Gastroesophageal sphincter (tissue), 4 donors: Measurements from ENCODE around the gene MPHOSPH8. TPM values are rescaled to one million over a fixed set of nuclear protein-coding genes. Genes with fewer than 3 reads are reported as not detected.
"Not testable (repeated sequence)": the region's sequence is repeated elsewhere in the genome, so short reads cannot be mapped to it uniquely, and the experiment has no call there.

Source experiments
- ATAC-seq: fragments of 150-250 bp; one replicate; pipeline ENCODE4 v1.9.1; 2016; ENCODE audit warnings: mild to moderate bottlenecking, moderate library complexity
- H3K27ac ChIP-seq, 4 donors: fragments of 200-600 bp; sonication (generic) in 3 of 4; 1 replicate in 3 of 4; 2 replicates in 1 of 4; pipeline ENCODE4 v1.5.1; 2016 to 2019
- H3K27me3 ChIP-seq: fragments of 200-600 bp; sonication (generic); one replicate; pipeline ENCODE4 v1.5.1; 2019
- H3K36me3 ChIP-seq, 2 donors: fragments of 200-600 bp; sonication (generic); one replicate each; pipeline ENCODE4 v1.5.1; 2019; ENCODE audit warnings: control low read depth in 1 of 2
- H3K4me1 ChIP-seq, 3 donors: fragments of 200-600 bp; sonication (generic); 1 replicate in 2 of 3; 2 replicates in 1 of 3; pipeline ENCODE4 v1.5.1; 2016 to 2019; ENCODE audit warnings: control low read depth in 2 of 3
- H3K4me3 ChIP-seq, 2 donors: fragments of 200-600 bp; sonication (generic); one replicate each; pipeline ENCODE4 v1.5.1; 2019; ENCODE audit warnings: mild to moderate bottlenecking in 1 of 2, moderate library complexity in 1 of 2
- H3K9me3 ChIP-seq, 3 donors: fragments of 200-600 bp; sonication (generic); one replicate each; pipeline ENCODE4 v1.5.1; 2017 to 2019; ENCODE audit warnings: control low read depth in 2 of 3
- EP300 ChIP-seq: sonication (generic); formaldehyde crosslinking; IDR thresholded peaks from one replicate; pipeline ENCODE4 v1.6.1; 2017; ENCODE audit warnings: antibody characterized with exemption, mild to moderate bottlenecking
- POLR2A ChIP-seq, 2 donors: fragments of 450-650 bp; IDR thresholded peaks; one replicate each; pipeline ENCODE4 v1.6.1; 2017; ENCODE audit warnings: antibody characterized with exemption in 2 of 2, mild to moderate bottlenecking in 2 of 2, moderate library complexity in 1 of 2
- POLR2AphosphoS5 ChIP-seq: sonication (generic); formaldehyde crosslinking; IDR thresholded peaks from one replicate; pipeline ENCODE4 v1.6.1; 2017; ENCODE audit warnings: antibody characterized with exemption
- WGBS, 2 donors: methylation state at CpG; one replicate each; pipeline ENCODE4 v1.1.5; 2018; ENCODE audit warnings: low coverage in 1 of 2; 5-methylcytosine and 5-hydroxymethylcytosine counted together
- total RNA-seq, 4 donors: library from RNA; depleted of rRNA; stranded (reverse); fragments of >200 nt; gene quantifications; one replicate each; pipeline ENCODE4 v1.1.0, GENCODE V29; 2016
- TF ChIP-seq, protein P1 (sequence below), 4 experiments: fragments of 200-600 bp in 2 of 4; fragments of 450-650 bp in 2 of 4; sonication (generic) in 1 of 4; IDR thresholded peaks; one replicate each; pipeline ENCODE4 v1.5.1; 2017 to 2019; ENCODE audit warnings: antibody characterized with exemption in 4 of 4, mild to moderate bottlenecking in 2 of 4, moderate library complexity in 2 of 4

The MPHOSPH8 gene
- total RNA-seq, 4 donors from 2014 or later, result 36.1 to 49.8 (median 42.3) TPM

- Histone ChIP-seq H3K36me3 (peaks cover 0 to 24% of the 10 kb centered on the region in 2 donors), H3K4me3 (no peak overlapping the region), H3K27me3 (no peaks in the 10 kb centered on the region), H3K9me3 (no peaks in the 10 kb centered on the region), H3K4me1 (peaks cover 0 to 7% (median 0%) of the 10 kb centered on the region in 3 donors), H3K27ac (no peak overlapping the region)
- ATAC-seq, result no peak
- 73 to 78% methylated on average over 5 to 7 of the region's 7 CpGs for WGBS, 2 donors
- TF ChIP-seq POLR2AphosphoS5, result no peak
- no peak for TF ChIP-seq POLR2A (IDR thresholded peaks at IDR 0.05)
- TF ChIP-seq EP300, result no peak
- TF ChIP-seq, protein P1, sequence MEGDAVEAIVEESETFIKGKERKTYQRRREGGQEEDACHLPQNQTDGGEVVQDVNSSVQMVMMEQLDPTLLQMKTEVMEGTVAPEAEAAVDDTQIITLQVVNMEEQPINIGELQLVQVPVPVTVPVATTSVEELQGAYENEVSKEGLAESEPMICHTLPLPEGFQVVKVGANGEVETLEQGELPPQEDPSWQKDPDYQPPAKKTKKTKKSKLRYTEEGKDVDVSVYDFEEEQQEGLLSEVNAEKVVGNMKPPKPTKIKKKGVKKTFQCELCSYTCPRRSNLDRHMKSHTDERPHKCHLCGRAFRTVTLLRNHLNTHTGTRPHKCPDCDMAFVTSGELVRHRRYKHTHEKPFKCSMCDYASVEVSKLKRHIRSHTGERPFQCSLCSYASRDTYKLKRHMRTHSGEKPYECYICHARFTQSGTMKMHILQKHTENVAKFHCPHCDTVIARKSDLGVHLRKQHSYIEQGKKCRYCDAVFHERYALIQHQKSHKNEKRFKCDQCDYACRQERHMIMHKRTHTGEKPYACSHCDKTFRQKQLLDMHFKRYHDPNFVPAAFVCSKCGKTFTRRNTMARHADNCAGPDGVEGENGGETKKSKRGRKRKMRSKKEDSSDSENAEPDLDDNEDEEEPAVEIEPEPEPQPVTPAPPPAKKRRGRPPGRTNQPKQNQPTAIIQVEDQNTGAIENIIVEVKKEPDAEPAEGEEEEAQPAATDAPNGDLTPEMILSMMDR (IDR thresholded peaks at IDR 0.05), result no peak
Measured at GRCh38 chr13:19680751-19681150, 47.3 kb downstream of the MPHOSPH8 start.

DNA sequence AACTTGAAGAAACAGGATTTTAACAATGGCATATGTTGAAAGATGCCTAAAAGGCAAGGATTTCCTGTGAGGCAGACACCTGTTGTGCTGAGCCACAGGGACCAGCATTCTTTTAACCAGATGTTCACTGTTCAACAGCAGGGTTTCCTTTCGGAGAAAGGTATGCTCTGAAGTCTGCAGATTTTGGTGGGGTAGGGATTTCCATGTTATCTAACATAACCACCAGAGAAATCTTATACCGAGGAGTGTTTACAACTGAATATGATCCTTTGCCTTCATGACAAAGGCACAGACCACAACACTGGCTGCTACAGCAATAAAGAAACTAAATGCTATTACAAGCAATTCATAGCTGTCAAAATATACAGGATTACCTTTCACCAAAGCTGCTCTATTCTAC lies 48.1 kb downstream of the MPHOSPH8 start:
- peaks cover 0 to 8% (median 0%) of the 10 kb centered on the region in 3 donors for H3K4me1 ChIP-seq
- ATAC-seq, result no peak
- 67 to 73% methylated on average over 2 of the region's 2 CpGs for WGBS, 2 donors

DNA sequence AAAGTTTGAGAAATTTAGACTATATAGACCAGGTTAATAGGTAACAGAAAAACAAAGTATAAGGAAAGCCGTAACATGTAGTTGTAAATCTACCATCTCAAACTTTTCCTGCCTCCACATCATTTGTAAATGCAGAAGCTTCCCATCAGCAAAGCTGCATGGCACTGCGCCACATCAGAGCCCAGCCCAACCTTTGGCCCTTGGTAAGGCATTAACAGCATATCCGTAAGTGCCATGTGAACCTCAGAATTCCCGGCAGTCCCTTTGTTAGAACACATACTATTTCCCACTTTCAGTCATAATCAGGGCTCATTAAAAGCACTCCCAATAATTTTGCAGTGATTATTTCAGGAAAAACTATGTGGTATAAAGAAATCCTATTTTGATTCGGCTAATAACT lies 51.6 kb downstream of the MPHOSPH8 start:
- H3K36me3 ChIP-seq, result peaks cover 0 to 12% of the 10 kb centered on the region in 2 donors
- no peak overlapping the region for H3K4me3 ChIP-seq
- 61 to 67% methylated on average over 5 of the region's 5 CpGs for WGBS, 2 donors
- no peak for TF ChIP-seq POLR2A (IDR thresholded peaks at IDR 0.05)
- TF ChIP-seq EP300, result no peak
- no peak for TF ChIP-seq POLR2AphosphoS5
- TF ChIP-seq, protein P1 (IDR thresholded peaks at IDR 0.05), result no peak
- peaks cover 0 to 8% (median 0%) of the 10 kb centered on the region in 3 donors for H3K4me1 ChIP-seq
- no peak for ATAC-seq
- no peaks in the 10 kb centered on the region for H3K27me3 ChIP-seq
- no peak overlapping the region for H3K27ac ChIP-seq
- H3K9me3 ChIP-seq, result no peaks in the 10 kb centered on the region

More for the DNA sequence above, 48.1 kb downstream of the MPHOSPH8 start:
- Histone ChIP-seq H3K9me3 (no peaks in the 10 kb centered on the region), H3K27ac (no peak overlapping the region), H3K4me3 (no peak overlapping the region), H3K27me3 (no peaks in the 10 kb centered on the region), H3K36me3 (peaks cover 0 to 16% of the 10 kb centered on the region in 2 donors)
- TF ChIP-seq EP300, result no peak

- ATAC-seq, result no peak
- TF ChIP-seq, protein P1 (IDR thresholded peaks at IDR 0.05), result no peak
- no peak for TF ChIP-seq POLR2AphosphoS5
- TF ChIP-seq POLR2A (IDR thresholded peaks at IDR 0.05), result no peak
- no peak for TF ChIP-seq EP300
Measured at GRCh38 chr13:19685437-19685836, 52.0 kb downstream of the MPHOSPH8 start.

DNA sequence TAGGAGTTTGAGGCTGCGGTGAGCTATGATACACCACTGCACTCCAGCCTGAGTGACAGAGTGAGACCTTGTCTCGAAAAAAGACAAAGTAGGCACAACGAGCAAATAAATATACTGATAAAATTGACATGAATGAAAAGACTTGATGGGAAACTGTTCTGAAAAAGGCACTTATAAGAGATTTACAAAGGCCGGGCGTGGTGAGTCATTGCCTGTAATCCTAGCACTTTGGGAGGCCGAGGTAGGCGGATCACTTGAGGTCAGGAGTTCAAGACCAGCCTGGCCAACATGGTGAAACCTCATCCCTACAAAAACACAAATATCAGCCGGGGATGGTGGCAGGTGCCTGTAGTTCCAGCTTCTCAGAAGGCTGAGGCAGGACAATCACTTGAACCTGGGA lies 58.0 kb downstream of the MPHOSPH8 start:
- not testable (repeated sequence) for H3K4me1 ChIP-seq, H3K9me3 ChIP-seq, H3K27ac ChIP-seq, H3K27me3 ChIP-seq, H3K4me3 ChIP-seq, ATAC-seq
- WGBS, 2 donors, result 90 to 100% methylated on average over 3 to 8 of the region's 8 CpGs
- H3K36me3 ChIP-seq, result peaks cover 0 to 20% of the 10 kb centered on the region in 2 donors

More at GRCh38 chr13:19685437-19685836, 52.0 kb downstream of the MPHOSPH8 start:
- Histone ChIP-seq H3K9me3 (no peaks in the 10 kb centered on the region), H3K4me3 (no peak overlapping the region), H3K27ac (no peak overlapping the region), H3K36me3 (peaks cover 0 to 12% of the 10 kb centered on the region in 2 donors), H3K27me3 (no peaks in the 10 kb centered on the region), H3K4me1 (peaks cover 0 to 8% (median 0%) of the 10 kb centered on the region in 3 donors)

- no peaks in the 10 kb centered on the region for H3K9me3 ChIP-seq
Measured at GRCh38 chr13:19695428-19695827, 62.0 kb downstream of the MPHOSPH8 start.

More at GRCh38 chr13:19695428-19695827, 62.0 kb downstream of the MPHOSPH8 start:
- no peak for ATAC-seq
- WGBS, 2 donors, result 73 to 83% methylated on average over 1 of the region's 1 CpG
- H3K4me3 ChIP-seq, result no peak overlapping the region
- H3K4me1 ChIP-seq, result no peaks in the 10 kb centered on the region
- H3K27me3 ChIP-seq, result no peaks in the 10 kb centered on the region
- no peak overlapping the region for H3K27ac ChIP-seq
- TF ChIP-seq, protein P1 (IDR thresholded peaks at IDR 0.05), result no peak
- TF ChIP-seq POLR2AphosphoS5, result no peak
- peaks cover 0 to 8% of the 10 kb centered on the region in 2 donors for H3K36me3 ChIP-seq
